ENCODE results near the gene BICDL1. TPM values are rescaled to one million over a fixed set of nuclear protein-coding genes. Genes with fewer than 3 reads are reported as not detected.

The BICDL1 gene, protein sequence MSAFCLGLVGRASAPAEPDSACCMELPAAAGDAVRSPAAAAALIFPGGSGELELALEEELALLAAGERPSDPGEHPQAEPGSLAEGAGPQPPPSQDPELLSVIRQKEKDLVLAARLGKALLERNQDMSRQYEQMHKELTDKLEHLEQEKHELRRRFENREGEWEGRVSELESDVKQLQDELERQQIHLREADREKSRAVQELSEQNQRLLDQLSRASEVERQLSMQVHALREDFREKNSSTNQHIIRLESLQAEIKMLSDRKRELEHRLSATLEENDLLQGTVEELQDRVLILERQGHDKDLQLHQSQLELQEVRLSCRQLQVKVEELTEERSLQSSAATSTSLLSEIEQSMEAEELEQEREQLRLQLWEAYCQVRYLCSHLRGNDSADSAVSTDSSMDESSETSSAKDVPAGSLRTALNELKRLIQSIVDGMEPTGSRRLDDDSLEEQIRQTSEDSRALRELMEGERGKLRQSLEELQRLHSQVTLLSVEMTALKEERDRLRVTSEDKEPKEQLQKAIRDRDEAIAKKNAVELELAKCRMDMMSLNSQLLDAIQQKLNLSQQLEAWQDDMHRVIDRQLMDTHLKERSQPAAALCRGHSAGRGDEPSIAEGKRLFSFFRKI
- polyA plus RNA-seq (2011; rRNA removed), result not detected in 2 replicates
- not detected in 2 replicates for polyA minus RNA-seq (2011; rRNA and poly(A)+ RNA removed)

DNA sequence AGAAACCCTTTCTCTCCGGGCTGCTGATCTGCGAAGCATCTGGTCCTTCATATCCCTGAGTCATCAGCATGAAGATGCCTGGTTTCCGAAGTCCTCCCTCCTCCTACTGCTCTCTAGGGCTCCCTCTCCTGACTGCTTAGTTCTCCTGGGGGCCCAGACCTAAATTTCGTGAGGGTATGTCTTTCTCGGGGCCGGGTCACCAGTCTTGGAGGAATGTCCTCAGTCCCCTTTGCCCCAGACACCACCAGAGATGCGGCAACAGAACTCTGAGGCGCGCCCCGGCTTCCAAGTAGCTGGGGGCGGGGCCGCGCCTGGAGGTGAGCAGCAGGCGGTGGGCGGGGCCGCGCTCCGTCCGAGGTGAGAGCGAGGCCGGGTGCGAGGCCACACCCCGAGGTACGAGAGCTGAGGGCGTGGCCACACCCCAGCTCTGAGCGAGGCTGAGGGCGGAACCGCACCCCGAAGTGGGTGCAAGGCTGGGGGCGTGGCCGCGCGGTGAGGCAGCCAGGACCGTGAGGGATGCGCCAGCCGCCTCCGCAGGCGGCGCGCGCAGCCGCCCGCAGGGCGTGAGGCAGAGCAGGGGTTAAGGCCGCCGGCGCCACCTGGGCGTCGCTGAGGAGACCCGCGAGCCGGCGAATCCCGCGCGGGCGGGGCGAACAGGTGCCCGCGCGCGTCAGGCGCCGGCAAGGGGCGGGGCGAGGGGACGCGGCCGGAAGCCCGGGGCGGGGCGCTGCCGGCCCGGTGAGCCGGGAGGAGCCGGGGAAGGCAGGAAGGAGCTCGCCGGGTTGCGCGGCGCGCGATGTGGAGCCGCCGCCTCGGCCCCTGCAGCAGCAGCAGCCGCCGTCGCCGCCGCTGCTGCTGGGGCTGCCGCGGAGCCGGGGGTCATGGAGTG is at the start of gene BICDL1:
Gene BICDL1 (plus strand): TSS at position 765 of the 889 bp plus-strand sequence. CDS start 633 bp downstream, outside the sequence.
- CTCF ChIA-PET, result no interaction called here
- TF ChIP-seq, protein P1, sequence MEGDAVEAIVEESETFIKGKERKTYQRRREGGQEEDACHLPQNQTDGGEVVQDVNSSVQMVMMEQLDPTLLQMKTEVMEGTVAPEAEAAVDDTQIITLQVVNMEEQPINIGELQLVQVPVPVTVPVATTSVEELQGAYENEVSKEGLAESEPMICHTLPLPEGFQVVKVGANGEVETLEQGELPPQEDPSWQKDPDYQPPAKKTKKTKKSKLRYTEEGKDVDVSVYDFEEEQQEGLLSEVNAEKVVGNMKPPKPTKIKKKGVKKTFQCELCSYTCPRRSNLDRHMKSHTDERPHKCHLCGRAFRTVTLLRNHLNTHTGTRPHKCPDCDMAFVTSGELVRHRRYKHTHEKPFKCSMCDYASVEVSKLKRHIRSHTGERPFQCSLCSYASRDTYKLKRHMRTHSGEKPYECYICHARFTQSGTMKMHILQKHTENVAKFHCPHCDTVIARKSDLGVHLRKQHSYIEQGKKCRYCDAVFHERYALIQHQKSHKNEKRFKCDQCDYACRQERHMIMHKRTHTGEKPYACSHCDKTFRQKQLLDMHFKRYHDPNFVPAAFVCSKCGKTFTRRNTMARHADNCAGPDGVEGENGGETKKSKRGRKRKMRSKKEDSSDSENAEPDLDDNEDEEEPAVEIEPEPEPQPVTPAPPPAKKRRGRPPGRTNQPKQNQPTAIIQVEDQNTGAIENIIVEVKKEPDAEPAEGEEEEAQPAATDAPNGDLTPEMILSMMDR (IDR thresholded peaks at IDR 0.05; ENCODE audit: low read depth, low read length), result peak; percentile 24; the same call in 1 of the 2 replicates
- H3K27ac ChIP-seq (ENCODE audit: low read depth, low read length), result no peak within 1 kb of the TSS
- H3K9me3 ChIP-seq (ENCODE audit: control insufficient read depth, insufficient read depth, low read length), result no peaks in the 10 kb centered on the region
- peak within 1 kb of the TSS; percentile 53 for H3K4me3 ChIP-seq (ENCODE audit: low read depth, low read length)
- POLR2A ChIA-PET, result no interaction called here
- H3K27me3 ChIP-seq (ENCODE audit: control insufficient read depth, insufficient read depth, low read length), result peaks cover 27% of the 10 kb centered on the region
- peak; percentile 3 for DNase-seq (ENCODE audit: low read depth, low spot score)

DNA sequence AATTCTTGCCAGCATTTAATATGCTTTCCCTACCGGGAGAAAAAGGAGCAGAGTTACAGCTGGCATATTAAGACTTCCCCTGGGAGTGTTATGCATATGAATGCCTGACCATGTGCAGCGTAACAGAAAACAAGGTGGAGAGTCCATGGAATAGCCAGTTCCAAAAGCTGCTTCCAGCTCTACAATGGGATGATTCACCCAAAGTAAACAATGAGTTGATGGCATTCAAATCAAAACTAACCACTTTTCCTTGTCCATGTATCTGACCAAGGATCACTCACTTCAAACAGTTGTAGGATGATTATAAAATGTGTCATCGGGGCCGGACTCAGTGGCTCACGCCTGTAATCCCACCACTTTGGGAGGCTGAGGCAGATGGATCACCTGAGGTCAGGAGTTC is 48.1 kb upstream of the BICDL1 start:
- Histone ChIP-seq H3K4me3 (ENCODE audit: low read depth, low read length) (no peak overlapping the region), H3K27ac (ENCODE audit: low read depth, low read length) (no peak overlapping the region), H3K9me3 (ENCODE audit: control insufficient read depth, insufficient read depth, low read length) (no peaks in the 10 kb centered on the region), H3K27me3 (ENCODE audit: control insufficient read depth, insufficient read depth, low read length) (peaks cover 7% of the 10 kb centered on the region)
- DNase-seq (ENCODE audit: low read depth, low spot score), result no peak
- TF ChIP-seq, protein P1 (IDR thresholded peaks at IDR 0.05; ENCODE audit: low read depth, low read length), result no peak
- CTCF ChIA-PET, result no interaction called here
- POLR2A ChIA-PET, result interaction anchor here (0.6 kb wide), 1 partner anchor 96 kb away, joined by 5 read pairs; no protein-coding TSS in a partner anchor

DNA sequence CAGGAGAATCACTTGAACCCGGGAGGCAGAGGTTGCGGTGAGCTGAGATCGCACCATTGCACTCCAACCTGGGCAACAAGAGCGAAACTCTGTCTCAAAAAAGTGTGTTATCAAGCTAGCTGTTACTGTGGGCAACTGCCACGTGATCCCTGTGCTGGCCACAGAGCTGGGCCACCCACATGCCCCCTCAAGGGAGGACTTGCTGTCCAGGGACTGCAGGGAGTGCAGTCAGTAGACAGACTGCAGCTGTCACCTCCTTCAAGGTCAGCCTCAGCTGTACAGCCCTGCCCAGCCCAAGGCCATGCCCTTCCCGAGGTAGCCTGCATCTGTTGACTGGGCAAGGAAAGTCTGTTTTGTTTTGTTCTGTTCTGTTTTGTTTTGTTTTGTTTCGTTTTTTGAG is 46.6 kb upstream of the BICDL1 start:
- Histone ChIP-seq H3K4me3 (ENCODE audit: low read depth, low read length) (no peak overlapping the region), H3K27me3 (ENCODE audit: control insufficient read depth, insufficient read depth, low read length) (peaks cover 7% of the 10 kb centered on the region), H3K27ac (ENCODE audit: low read depth, low read length) (no peak overlapping the region), H3K9me3 (ENCODE audit: control insufficient read depth, insufficient read depth, low read length) (no peaks in the 10 kb centered on the region)
- TF ChIP-seq, protein P1 (IDR thresholded peaks at IDR 0.05; ENCODE audit: low read depth, low read length), result no peak
- ChIA-PET CTCF (no interaction called here), POLR2A (no interaction called here)
- DNase-seq (ENCODE audit: low read depth, low spot score), result no peak

DNA sequence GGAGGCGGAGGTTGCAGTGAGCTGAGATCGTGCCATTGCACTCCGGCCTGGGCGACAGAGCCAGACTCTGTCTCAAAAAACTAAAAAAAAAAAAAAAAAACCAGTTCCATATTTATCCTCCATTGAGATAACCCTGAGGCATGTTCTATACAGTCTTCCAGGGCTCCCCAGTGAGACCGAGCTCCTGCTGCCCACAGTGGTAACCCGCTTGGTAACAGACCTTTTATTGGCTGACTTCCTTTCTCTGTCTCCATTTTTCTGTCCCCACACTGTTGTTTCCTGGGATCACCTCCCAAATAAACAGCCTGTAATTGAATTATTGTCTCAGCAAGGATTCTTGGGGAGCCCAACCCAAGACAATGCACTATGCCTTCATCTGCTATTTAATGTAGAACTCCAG is 42.8 kb upstream of the BICDL1 start:
- TF ChIP-seq, protein P1 (IDR thresholded peaks at IDR 0.05; ENCODE audit: low read depth, low read length), result no peak
- no peak overlapping the region for H3K4me3 ChIP-seq (ENCODE audit: low read depth, low read length)

More for the DNA sequence above, 42.8 kb upstream of the BICDL1 start:
- peaks cover 6% of the 10 kb centered on the region for H3K27me3 ChIP-seq (ENCODE audit: control insufficient read depth, insufficient read depth, low read length)
- DNase-seq (ENCODE audit: low read depth, low spot score), result no peak
- no peaks in the 10 kb centered on the region for H3K9me3 ChIP-seq (ENCODE audit: control insufficient read depth, insufficient read depth, low read length)
- POLR2A ChIA-PET, result no interaction called here
- CTCF ChIA-PET, result no interaction called here
- H3K27ac ChIP-seq (ENCODE audit: low read depth, low read length), result no peak overlapping the region

All from AG04450 (cell line).